HEK293 (cell line): Measurements from ENCODE around the gene AJM1.

Experiments
- CTCF ChIA-PET: fragments of 350-600 bp; formaldehyde crosslinking; extraction: SDS; loops from one replicate; lab custom pipeline; 2021; ENCODE audit warnings: antibody characterized with exemption; lab: Yijun Ruan, JAX
- POLR2A ChIA-PET: fragments of 300-600 bp; formaldehyde crosslinking; extraction: SDS; loops from one replicate; lab custom pipeline; 2020; ENCODE audit warnings: antibody characterized with exemption, inconsistent platforms; lab: Yijun Ruan, JAX
- H3K27ac ChIP-seq: fragments of 200-500 bp; sonication (Bioruptor generic); 2 replicates; pipeline ENCODE4 v1.5.1; 2014; ENCODE audit warnings: low read depth, low read length, control low read depth, inconsistent platforms; ENCODE audit errors: extremely low read depth
- H3K36me3 ChIP-seq, 2 experiments: fragments of 200-500 bp in 1 of 2; sonication (Bioruptor generic) in 1 of 2; 1 replicate in 1 of 2; 2 replicates in 1 of 2; pipeline ENCODE4 v1.5.1; 2014 to 2017; ENCODE audit warnings: inconsistent platforms in 2 of 2, low read length in 2 of 2; ENCODE audit not compliant: control insufficient read depth in 2 of 2, insufficient read depth in 1 of 2
- H3K4me1 ChIP-seq: fragments of 200-500 bp; sonication (Bioruptor generic); 2 replicates; pipeline ENCODE4 v1.5.1; 2014; ENCODE audit warnings: mild to moderate bottlenecking, low read length, inconsistent platforms; ENCODE audit not compliant: control insufficient read depth, insufficient read depth
- H3K4me3 ChIP-seq: 2 replicates; pipeline ENCODE4 v1.5.1; 2011; ENCODE audit warnings: low read depth, mild to moderate bottlenecking, control low read depth, low read length, moderate library complexity
- H3K9me3 ChIP-seq: fragments of 200-500 bp; sonication (Bioruptor generic); 2 replicates; pipeline ENCODE4 v1.5.1; 2014; ENCODE audit warnings: low read depth, low read length, inconsistent platforms; ENCODE audit not compliant: control insufficient read depth, insufficient read depth
- EGR2 ChIP-seq: fragments of 450-650 bp; formaldehyde crosslinking; IDR thresholded peaks from 2 replicates; pipeline ENCODE4 v1.5.1; 2016; ENCODE audit warnings: low read depth, missing biosample characterization, missing genetic modification characterization
- KLF16 ChIP-seq: fragments of 450-650 bp; formaldehyde crosslinking; IDR thresholded peaks from 2 replicates; pipeline ENCODE4 v1.5.1; 2017; ENCODE audit warnings: missing biosample characterization, missing genetic modification characterization
- SCRT2 ChIP-seq: fragments of 450-650 bp; formaldehyde crosslinking; IDR thresholded peaks from 2 replicates; pipeline ENCODE4 v1.5.1; 2016; ENCODE audit warnings: missing biosample characterization, missing genetic modification characterization
- TSHZ1 ChIP-seq: fragments of 450-650 bp; formaldehyde crosslinking; IDR thresholded peaks from 2 replicates; pipeline ENCODE4 v1.5.1; 2016; ENCODE audit warnings: missing biosample characterization, missing genetic modification characterization, borderline replicate concordance
- WT1 ChIP-seq: fragments of 450-650 bp; formaldehyde crosslinking; IDR thresholded peaks from 2 replicates; pipeline ENCODE4 v1.5.1; 2016; ENCODE audit warnings: missing biosample characterization, missing genetic modification characterization
- ZNF174 ChIP-seq: fragments of 450-650 bp; formaldehyde crosslinking; IDR thresholded peaks from 2 replicates; pipeline ENCODE4 v1.5.0; 2017; ENCODE audit warnings: missing biosample characterization, mild to moderate bottlenecking, missing genetic modification characterization
- ZNF214 ChIP-seq: fragments of 450-650 bp; formaldehyde crosslinking; IDR thresholded peaks from 2 replicates; pipeline ENCODE4 v1.5.1; 2017; ENCODE audit warnings: missing biosample characterization, mild to moderate bottlenecking, missing genetic modification characterization, borderline replicate concordance
- ZNF394 ChIP-seq: fragments of 450-650 bp; formaldehyde crosslinking; IDR thresholded peaks from 2 replicates; pipeline ENCODE4 v1.5.1; 2016; ENCODE audit warnings: missing biosample characterization, missing genetic modification characterization, mild to moderate bottlenecking, moderate library complexity, borderline replicate concordance
- ZNF558 ChIP-seq: fragments of 450-650 bp; formaldehyde crosslinking; IDR thresholded peaks from 2 replicates; pipeline ENCODE4 v1.5.1; 2016; ENCODE audit warnings: missing biosample characterization, missing genetic modification characterization
- ZNF560 ChIP-seq: fragments of 450-650 bp; formaldehyde crosslinking; IDR thresholded peaks from 2 replicates; pipeline ENCODE4 v1.5.1; 2017; ENCODE audit warnings: missing biosample characterization, missing genetic modification characterization, borderline replicate concordance
- ZNF610 ChIP-seq: fragments of 450-650 bp; formaldehyde crosslinking; IDR thresholded peaks from 2 replicates; pipeline ENCODE4 v1.5.1; 2016; ENCODE audit warnings: missing biosample characterization, missing genetic modification characterization, borderline replicate concordance
- ZNF660 ChIP-seq: fragments of 450-650 bp; IDR thresholded peaks from 2 replicates; pipeline ENCODE4 v1.5.1; 2018; ENCODE audit warnings: missing biosample characterization, mild to moderate bottlenecking, missing genetic modification characterization
- ZNF677 ChIP-seq: fragments of 450-650 bp; IDR thresholded peaks from 2 replicates; pipeline ENCODE4 v1.5.0; 2018; ENCODE audit warnings: missing biosample characterization, mild to moderate bottlenecking, missing genetic modification characterization, moderate library complexity
- ZNF785 ChIP-seq: fragments of 450-650 bp; formaldehyde crosslinking; IDR thresholded peaks from 2 replicates; pipeline ENCODE4 v1.5.1; 2016; ENCODE audit warnings: missing biosample characterization, missing genetic modification characterization
- TF ChIP-seq, protein P1 (sequence below): fragments of 450-650 bp; IDR thresholded peaks from 2 replicates; pipeline ENCODE4 v1.5.1; 2018; ENCODE audit warnings: missing biosample characterization, mild to moderate bottlenecking, missing genetic modification characterization
- TF ChIP-seq, protein P2 (sequence below): fragments of 450-650 bp; formaldehyde crosslinking; IDR thresholded peaks from 2 replicates; pipeline ENCODE4 v1.5.1; 2016; ENCODE audit warnings: missing biosample characterization, missing genetic modification characterization
- TF ChIP-seq, protein P3 (sequence below): fragments of 450-650 bp; formaldehyde crosslinking; IDR thresholded peaks from 2 replicates; pipeline ENCODE4 v1.5.1; 2017; ENCODE audit warnings: missing biosample characterization, missing genetic modification characterization
- TF ChIP-seq, protein P4 (sequence below): IDR thresholded peaks from 2 replicates; pipeline ENCODE4 v1.6.1; 2011; ENCODE audit warnings: mild to moderate bottlenecking, low read depth, low read length, borderline replicate concordance

The AJM1 gene

DNA sequence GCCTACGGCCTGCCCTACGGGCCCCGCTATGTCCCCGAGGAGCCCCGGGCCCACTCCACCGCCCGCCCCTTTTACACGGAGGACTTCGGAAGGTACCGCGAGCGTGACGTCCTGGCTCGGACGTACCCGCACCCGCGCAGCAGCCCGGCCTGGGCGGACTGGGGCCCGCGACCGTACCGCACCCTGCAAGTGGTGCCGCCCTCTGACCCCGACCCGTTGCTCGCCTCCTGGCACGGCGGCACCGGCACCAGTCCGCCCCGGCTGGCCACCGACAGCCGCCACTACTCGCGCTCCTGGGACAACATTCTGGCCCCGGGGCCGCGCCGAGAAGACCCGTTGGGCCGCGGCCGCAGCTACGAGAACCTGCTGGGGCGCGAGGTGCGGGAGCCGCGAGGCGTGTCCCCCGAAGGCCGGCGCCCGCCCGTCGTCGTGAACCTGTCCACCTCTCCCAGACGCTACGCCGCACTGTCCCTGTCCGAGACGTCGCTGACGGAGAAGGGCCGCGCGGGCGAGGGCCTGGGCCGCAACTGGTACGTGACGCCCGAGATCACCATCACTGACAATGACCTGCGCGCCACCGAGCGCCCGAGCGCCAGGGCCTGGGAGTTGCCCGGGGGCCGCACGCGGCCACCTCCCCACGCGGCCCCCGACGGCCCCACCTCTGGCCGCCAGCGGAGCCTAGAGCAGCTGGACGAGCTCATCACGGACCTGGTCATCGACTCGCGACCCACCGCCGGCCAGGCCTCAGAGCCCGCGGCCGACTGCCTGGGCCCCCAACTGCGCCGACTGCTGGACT is 3.4 kb downstream of the AJM1 start:
- ChIA-PET CTCF (interaction anchor here (1.1 to 1.5 kb wide), 2 partner anchors 57 to 190 kb away, joined by 5 to 6 read pairs; no protein-coding TSS in a partner anchor), POLR2A (no interaction called here)
- Histone ChIP-seq H3K27ac (no peak overlapping the region), H3K4me1 (0 out of 2 replicates have a peak, but pooled peaks cover 8% of the 10 kb centered on the region), H3K4me3 (no peak overlapping the region), H3K36me3 (peaks cover 0 to 13% of the 10 kb centered on the region in 2 experiments; a peak in 1 of 3 replicates), H3K9me3 (no peaks in the 10 kb centered on the region)
- TF ChIP-seq SCRT2, result no peak
- TF ChIP-seq, protein P1, sequence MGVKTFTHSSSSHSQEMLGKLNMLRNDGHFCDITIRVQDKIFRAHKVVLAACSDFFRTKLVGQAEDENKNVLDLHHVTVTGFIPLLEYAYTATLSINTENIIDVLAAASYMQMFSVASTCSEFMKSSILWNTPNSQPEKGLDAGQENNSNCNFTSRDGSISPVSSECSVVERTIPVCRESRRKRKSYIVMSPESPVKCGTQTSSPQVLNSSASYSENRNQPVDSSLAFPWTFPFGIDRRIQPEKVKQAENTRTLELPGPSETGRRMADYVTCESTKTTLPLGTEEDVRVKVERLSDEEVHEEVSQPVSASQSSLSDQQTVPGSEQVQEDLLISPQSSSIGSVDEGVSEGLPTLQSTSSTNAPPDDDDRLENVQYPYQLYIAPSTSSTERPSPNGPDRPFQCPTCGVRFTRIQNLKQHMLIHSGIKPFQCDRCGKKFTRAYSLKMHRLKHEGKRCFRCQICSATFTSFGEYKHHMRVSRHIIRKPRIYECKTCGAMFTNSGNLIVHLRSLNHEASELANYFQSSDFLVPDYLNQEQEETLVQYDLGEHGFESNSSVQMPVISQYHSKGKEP (tag by site-specific recombination), result no peak
- TF ChIP-seq TSHZ1 (tag by site-specific recombination), result no peak
- TF ChIP-seq ZNF214, result no peak
- TF ChIP-seq, protein P2, sequence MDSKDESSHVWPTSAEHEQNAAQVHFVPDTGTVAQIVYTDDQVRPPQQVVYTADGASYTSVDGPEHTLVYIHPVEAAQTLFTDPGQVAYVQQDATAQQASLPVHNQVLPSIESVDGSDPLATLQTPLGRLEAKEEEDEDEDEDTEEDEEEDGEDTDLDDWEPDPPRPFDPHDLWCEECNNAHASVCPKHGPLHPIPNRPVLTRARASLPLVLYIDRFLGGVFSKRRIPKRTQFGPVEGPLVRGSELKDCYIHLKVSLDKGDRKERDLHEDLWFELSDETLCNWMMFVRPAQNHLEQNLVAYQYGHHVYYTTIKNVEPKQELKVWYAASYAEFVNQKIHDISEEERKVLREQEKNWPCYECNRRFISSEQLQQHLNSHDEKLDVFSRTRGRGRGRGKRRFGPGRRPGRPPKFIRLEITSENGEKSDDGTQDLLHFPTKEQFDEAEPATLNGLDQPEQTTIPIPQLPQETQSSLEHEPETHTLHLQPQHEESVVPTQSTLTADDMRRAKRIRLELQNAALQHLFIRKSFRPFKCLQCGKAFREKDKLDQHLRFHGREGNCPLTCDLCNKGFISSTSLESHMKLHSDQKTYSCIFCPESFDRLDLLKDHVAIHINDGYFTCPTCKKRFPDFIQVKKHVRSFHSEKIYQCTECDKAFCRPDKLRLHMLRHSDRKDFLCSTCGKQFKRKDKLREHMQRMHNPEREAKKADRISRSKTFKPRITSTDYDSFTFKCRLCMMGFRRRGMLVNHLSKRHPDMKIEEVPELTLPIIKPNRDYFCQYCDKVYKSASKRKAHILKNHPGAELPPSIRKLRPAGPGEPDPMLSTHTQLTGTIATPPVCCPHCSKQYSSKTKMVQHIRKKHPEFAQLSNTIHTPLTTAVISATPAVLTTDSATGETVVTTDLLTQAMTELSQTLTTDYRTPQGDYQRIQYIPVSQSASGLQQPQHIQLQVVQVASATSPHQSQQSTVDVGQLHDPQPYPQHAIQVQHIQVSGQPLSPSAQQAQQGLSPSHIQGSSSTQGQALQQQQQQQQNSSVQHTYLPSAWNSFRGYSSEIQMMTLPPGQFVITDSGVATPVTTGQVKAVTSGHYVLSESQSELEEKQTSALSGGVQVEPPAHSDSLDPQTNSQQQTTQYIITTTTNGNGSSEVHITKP (tag by site-specific recombination), result no peak
- TF ChIP-seq KLF16 (tag by site-specific recombination), result no peak
- TF ChIP-seq ZNF174 (tag by site-specific recombination), result no peak
- no peak for TF ChIP-seq ZNF560 (tag by site-specific recombination)
- no peak for TF ChIP-seq ZNF785
- no peak for TF ChIP-seq ZNF677 (tag by site-specific recombination)
- no peak for TF ChIP-seq ZNF558 (tag by site-specific recombination)
- TF ChIP-seq ZNF394 (tag by site-specific recombination), result no peak
- TF ChIP-seq WT1, result no peak
- TF ChIP-seq, protein P3, sequence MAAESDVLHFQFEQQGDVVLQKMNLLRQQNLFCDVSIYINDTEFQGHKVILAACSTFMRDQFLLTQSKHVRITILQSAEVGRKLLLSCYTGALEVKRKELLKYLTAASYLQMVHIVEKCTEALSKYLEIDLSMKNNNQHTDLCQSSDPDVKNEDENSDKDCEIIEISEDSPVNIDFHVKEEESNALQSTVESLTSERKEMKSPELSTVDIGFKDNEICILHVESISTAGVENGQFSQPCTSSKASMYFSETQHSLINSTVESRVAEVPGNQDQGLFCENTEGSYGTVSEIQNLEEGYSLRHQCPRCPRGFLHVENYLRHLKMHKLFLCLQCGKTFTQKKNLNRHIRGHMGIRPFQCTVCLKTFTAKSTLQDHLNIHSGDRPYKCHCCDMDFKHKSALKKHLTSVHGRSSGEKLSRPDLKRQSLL (tag by site-specific recombination), result no peak
- TF ChIP-seq, protein P4, sequence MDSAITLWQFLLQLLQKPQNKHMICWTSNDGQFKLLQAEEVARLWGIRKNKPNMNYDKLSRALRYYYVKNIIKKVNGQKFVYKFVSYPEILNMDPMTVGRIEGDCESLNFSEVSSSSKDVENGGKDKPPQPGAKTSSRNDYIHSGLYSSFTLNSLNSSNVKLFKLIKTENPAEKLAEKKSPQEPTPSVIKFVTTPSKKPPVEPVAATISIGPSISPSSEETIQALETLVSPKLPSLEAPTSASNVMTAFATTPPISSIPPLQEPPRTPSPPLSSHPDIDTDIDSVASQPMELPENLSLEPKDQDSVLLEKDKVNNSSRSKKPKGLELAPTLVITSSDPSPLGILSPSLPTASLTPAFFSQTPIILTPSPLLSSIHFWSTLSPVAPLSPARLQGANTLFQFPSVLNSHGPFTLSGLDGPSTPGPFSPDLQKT, result no peak
- no peak for TF ChIP-seq EGR2 (tag by site-specific recombination)
- TF ChIP-seq ZNF660, result no peak
- no peak for TF ChIP-seq ZNF610 (tag by site-specific recombination)
